ENCODE measurements around the gene PRKG2.
"Not testable (repeated sequence)": the region's sequence is repeated elsewhere in the genome, so short reads cannot be mapped to it uniquely, and the experiment has no call there.

The PRKG2 gene

GRCh38 chr4:81164623-81165416, 50.2 kb downstream of the PRKG2 start:
- no peak for DNase-seq
- no peaks in the 10 kb centered on the region for H3K9me3 ChIP-seq (ENCODE audit: control insufficient read depth, low read length)
- no peaks in the 10 kb centered on the region for H3K36me3 ChIP-seq (ENCODE audit: control insufficient read depth, insufficient read depth, low read length)
- H3K27ac ChIP-seq (ENCODE audit: insufficient read depth, low read length, poor library complexity, severe bottlenecking): no peak overlapping the region
- H3K4me1 ChIP-seq (ENCODE audit: control insufficient read depth, insufficient read depth, low read length, poor library complexity, severe bottlenecking): no peaks in the 10 kb centered on the region
- H3K27me3 ChIP-seq (replicated peaks; ENCODE audit: control insufficient read depth, insufficient read depth, low read length, poor library complexity, severe bottlenecking): no peaks in the 10 kb centered on the region
- H3K4me3 ChIP-seq (ENCODE audit: insufficient read depth, low read depth, low read length, poor library complexity, severe bottlenecking): no peak overlapping the region

- H3K27ac ChIP-seq (ENCODE audit: insufficient read depth, low read length, poor library complexity, severe bottlenecking): no peak overlapping the region
- no peak overlapping the region for H3K4me3 ChIP-seq (ENCODE audit: insufficient read depth, low read depth, low read length, poor library complexity, severe bottlenecking)
- H3K4me1 ChIP-seq (ENCODE audit: control insufficient read depth, insufficient read depth, low read length, poor library complexity, severe bottlenecking): no peaks in the 10 kb centered on the region
- H3K36me3 ChIP-seq (ENCODE audit: control insufficient read depth, insufficient read depth, low read length): no peaks in the 10 kb centered on the region
- DNase-seq: no peak
- H3K27me3 ChIP-seq (replicated peaks; ENCODE audit: control insufficient read depth, insufficient read depth, low read length, poor library complexity, severe bottlenecking): no peaks in the 10 kb centered on the region
- no peaks in the 10 kb centered on the region for H3K9me3 ChIP-seq (ENCODE audit: control insufficient read depth, low read length)
These were observed 50.9 kb downstream of the PRKG2 start for GRCh38 chr4:81164126-81164525.

GRCh38 chr4:81162752-81163458, 52.1 kb downstream of the PRKG2 start:
- Histone ChIP-seq H3K36me3 (ENCODE audit: control insufficient read depth, insufficient read depth, low read length) (no peaks in the 10 kb centered on the region), H3K27ac (ENCODE audit: insufficient read depth, low read length, poor library complexity, severe bottlenecking) (no peak overlapping the region), H3K4me3 (ENCODE audit: insufficient read depth, low read depth, low read length, poor library complexity, severe bottlenecking) (no peak overlapping the region), H3K4me1 (ENCODE audit: control insufficient read depth, insufficient read depth, low read length, poor library complexity, severe bottlenecking) (no peaks in the 10 kb centered on the region), H3K27me3 (replicated peaks; ENCODE audit: control insufficient read depth, insufficient read depth, low read length, poor library complexity, severe bottlenecking) (no peaks in the 10 kb centered on the region), H3K9me3 (ENCODE audit: control insufficient read depth, low read length) (no peaks in the 10 kb centered on the region)
- DNase-seq: no peak

GRCh38 chr4:81153714-81154323, 61.2 kb downstream of the PRKG2 start:
- peak overlapping the region; percentile 35 for H3K4me3 ChIP-seq (ENCODE audit: insufficient read depth, low read depth, low read length, poor library complexity, severe bottlenecking)

GRCh38 chr4:81152839-81153713, 61.9 kb downstream of the PRKG2 start:
- Histone ChIP-seq H3K27ac (ENCODE audit: insufficient read depth, low read length, poor library complexity, severe bottlenecking) (no peak overlapping the region), H3K9me3 (ENCODE audit: control insufficient read depth, low read length) (no peaks in the 10 kb centered on the region), H3K4me1 (ENCODE audit: control insufficient read depth, insufficient read depth, low read length, poor library complexity, severe bottlenecking) (no peaks in the 10 kb centered on the region), H3K4me3 (ENCODE audit: insufficient read depth, low read depth, low read length, poor library complexity, severe bottlenecking) (no peak overlapping the region), H3K36me3 (ENCODE audit: control insufficient read depth, insufficient read depth, low read length) (no peaks in the 10 kb centered on the region), H3K27me3 (replicated peaks; ENCODE audit: control insufficient read depth, insufficient read depth, low read length, poor library complexity, severe bottlenecking) (no peaks in the 10 kb centered on the region)
- DNase-seq: no peak

More at GRCh38 chr4:81153714-81154323, 61.2 kb downstream of the PRKG2 start:
- DNase-seq: peak in 1 of 3 donors; percentile 20
- not testable (repeated sequence) for H3K27me3 ChIP-seq (replicated peaks; ENCODE audit: control insufficient read depth, insufficient read depth, low read length, poor library complexity, severe bottlenecking); H3K4me1 ChIP-seq (ENCODE audit: control insufficient read depth, insufficient read depth, low read length, poor library complexity, severe bottlenecking); H3K27ac ChIP-seq (ENCODE audit: insufficient read depth, low read length, poor library complexity, severe bottlenecking); H3K9me3 ChIP-seq (ENCODE audit: control insufficient read depth, low read length); H3K36me3 ChIP-seq (ENCODE audit: control insufficient read depth, insufficient read depth, low read length)

GRCh38 chr4:81149976-81150375, 65.0 kb downstream of the PRKG2 start:
- Histone ChIP-seq H3K4me1 (ENCODE audit: control insufficient read depth, insufficient read depth, low read length, poor library complexity, severe bottlenecking) (no peaks in the 10 kb centered on the region), H3K27ac (ENCODE audit: insufficient read depth, low read length, poor library complexity, severe bottlenecking) (no peak overlapping the region), H3K4me3 (ENCODE audit: insufficient read depth, low read depth, low read length, poor library complexity, severe bottlenecking) (no peak overlapping the region), H3K36me3 (ENCODE audit: control insufficient read depth, insufficient read depth, low read length) (no peaks in the 10 kb centered on the region), H3K9me3 (ENCODE audit: control insufficient read depth, low read length) (no peaks in the 10 kb centered on the region), H3K27me3 (replicated peaks; ENCODE audit: control insufficient read depth, insufficient read depth, low read length, poor library complexity, severe bottlenecking) (no peaks in the 10 kb centered on the region)
- no peak for DNase-seq

GRCh38 chr4:81148576-81148975, 66.4 kb downstream of the PRKG2 start:
- no peak overlapping the region for H3K4me3 ChIP-seq (ENCODE audit: insufficient read depth, low read depth, low read length, poor library complexity, severe bottlenecking)
- no peak overlapping the region for H3K27ac ChIP-seq (ENCODE audit: insufficient read depth, low read length, poor library complexity, severe bottlenecking)
- DNase-seq: no peak
- H3K36me3 ChIP-seq (ENCODE audit: control insufficient read depth, insufficient read depth, low read length): no peaks in the 10 kb centered on the region
- no peaks in the 10 kb centered on the region for H3K4me1 ChIP-seq (ENCODE audit: control insufficient read depth, insufficient read depth, low read length, poor library complexity, severe bottlenecking)
- no peaks in the 10 kb centered on the region for H3K27me3 ChIP-seq (replicated peaks; ENCODE audit: control insufficient read depth, insufficient read depth, low read length, poor library complexity, severe bottlenecking)
- no peaks in the 10 kb centered on the region for H3K9me3 ChIP-seq (ENCODE audit: control insufficient read depth, low read length)

- H3K36me3 ChIP-seq (ENCODE audit: control insufficient read depth, insufficient read depth, low read length): no peaks in the 10 kb centered on the region
- H3K27me3 ChIP-seq (replicated peaks; ENCODE audit: control insufficient read depth, insufficient read depth, low read length, poor library complexity, severe bottlenecking): no peaks in the 10 kb centered on the region
- H3K27ac ChIP-seq (ENCODE audit: insufficient read depth, low read length, poor library complexity, severe bottlenecking): no peak overlapping the region
- no peaks in the 10 kb centered on the region for H3K9me3 ChIP-seq (ENCODE audit: control insufficient read depth, low read length)
- DNase-seq: no peak
- H3K4me1 ChIP-seq (ENCODE audit: control insufficient read depth, insufficient read depth, low read length, poor library complexity, severe bottlenecking): no peaks in the 10 kb centered on the region
- no peak overlapping the region for H3K4me3 ChIP-seq (ENCODE audit: insufficient read depth, low read depth, low read length, poor library complexity, severe bottlenecking)
These were observed 68.6 kb downstream of the PRKG2 start for GRCh38 chr4:81146466-81146865.

GRCh38 chr4:81143183-81143582, 71.8 kb downstream of the PRKG2 start:
- DNase-seq: no peak
- Histone ChIP-seq H3K9me3 (ENCODE audit: control insufficient read depth, low read length) (no peaks in the 10 kb centered on the region), H3K36me3 (ENCODE audit: control insufficient read depth, insufficient read depth, low read length) (no peaks in the 10 kb centered on the region), H3K27ac (ENCODE audit: insufficient read depth, low read length, poor library complexity, severe bottlenecking) (no peak overlapping the region), H3K4me1 (ENCODE audit: control insufficient read depth, insufficient read depth, low read length, poor library complexity, severe bottlenecking) (no peaks in the 10 kb centered on the region), H3K27me3 (replicated peaks; ENCODE audit: control insufficient read depth, insufficient read depth, low read length, poor library complexity, severe bottlenecking) (no peaks in the 10 kb centered on the region), H3K4me3 (ENCODE audit: insufficient read depth, low read depth, low read length, poor library complexity, severe bottlenecking) (no peak overlapping the region)

Measured in effector memory CD4-positive, alpha-beta T cell (primary cell).